Measurements from ENCODE around the gene FAM53B. TPM values are rescaled to one million over a fixed set of nuclear protein-coding genes. Genes with fewer than 3 reads are reported as not detected.

The FAM53B gene
- total RNA-seq, 2 donors from 2014 or later = 17.1 to 21.1 TPM

DNA sequence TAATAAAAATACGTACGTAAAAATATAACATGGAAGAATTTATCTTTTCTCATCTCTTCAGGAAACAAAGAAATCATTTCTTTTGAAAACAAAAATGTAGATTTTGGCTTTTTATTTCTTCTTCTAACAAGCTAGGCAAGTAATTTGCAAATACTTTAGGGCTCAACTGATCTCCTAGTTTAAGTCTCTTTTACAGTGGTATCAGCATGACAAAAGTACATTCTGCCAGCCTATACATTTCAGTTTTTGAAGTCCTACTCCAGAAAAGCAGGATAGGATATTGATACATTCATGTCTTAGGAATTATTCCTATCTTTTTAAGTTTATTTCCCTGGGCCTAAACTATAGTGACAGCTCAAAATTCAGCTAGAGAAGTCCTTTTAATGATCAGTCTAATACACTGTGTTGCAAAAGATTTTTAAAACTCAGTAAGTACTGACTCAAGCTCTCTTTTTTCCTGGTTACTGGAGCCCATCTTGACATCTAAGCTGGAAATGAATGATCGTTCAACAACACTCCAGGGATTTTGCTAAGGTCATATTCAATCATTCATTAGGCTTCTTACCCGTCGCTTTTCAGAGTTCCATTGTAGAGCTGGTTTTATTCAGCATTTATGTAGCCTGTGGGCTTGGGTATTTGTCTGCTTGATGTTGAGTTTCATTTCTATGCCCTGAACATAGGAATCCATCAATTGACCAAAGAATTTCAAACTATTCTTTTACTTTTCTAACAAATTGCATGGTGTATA lies 12.2 kb upstream of the FAM53B start:
- Histone ChIP-seq H3K27me3 (no peaks in the 10 kb centered on the region), H3K4me1 (no peaks in the 10 kb centered on the region), H3K36me3 (replicated peaks in 1 of 2; ENCODE audit: insufficient read depth in 1 of 2, low read depth in 2 of 2) (no peaks in the 10 kb centered on the region), H3K4me3 (no peak overlapping the region), H3K27ac (no peak overlapping the region), H3K9me3 (no peaks in the 10 kb centered on the region)
- no peak for TF ChIP-seq CTCF (IDR thresholded peaks at IDR 0.05)
- no peak for TF ChIP-seq POLR2A (IDR thresholded peaks at IDR 0.05)
- DNase-seq (no peak), ATAC-seq (no peak)
- intact Hi-C loops (cut with DNase I) = no loop called here
- 79 to 82% methylated on average over 5 of the region's 5 CpGs for WGBS, 2 donors

DNA sequence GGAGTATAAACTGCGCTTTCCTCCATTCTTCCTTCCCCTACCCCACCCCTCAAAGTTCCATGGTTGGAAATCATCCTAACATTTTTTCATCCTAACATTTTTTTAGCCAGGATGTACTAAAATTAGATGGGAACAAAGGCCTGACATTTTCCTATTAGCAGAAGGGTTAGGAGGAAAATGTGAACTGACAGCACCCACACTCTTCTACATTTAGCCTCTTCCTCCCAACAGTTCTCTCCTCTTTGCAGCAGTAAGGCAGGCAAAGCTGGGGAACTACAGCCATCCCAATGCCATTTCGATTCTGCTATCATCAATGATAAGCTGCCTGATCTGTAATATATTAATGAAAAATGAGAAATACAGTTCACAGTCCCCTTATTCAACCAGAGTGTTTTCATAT lies 11.4 kb upstream of the FAM53B start:
- ATAC-seq (no peak), DNase-seq (no peak)
- 58 to 65% methylated on average over 2 of the region's 2 CpGs for WGBS, 2 donors
- Histone ChIP-seq H3K4me1 (no peaks in the 10 kb centered on the region), H3K4me3 (no peak overlapping the region), H3K27me3 (no peaks in the 10 kb centered on the region), H3K9me3 (no peaks in the 10 kb centered on the region), H3K27ac (no peak overlapping the region), H3K36me3 (replicated peaks in 1 of 2; ENCODE audit: insufficient read depth in 1 of 2, low read depth in 2 of 2) (no peaks in the 10 kb centered on the region)
- no peak for TF ChIP-seq POLR2A (IDR thresholded peaks at IDR 0.05)
- TF ChIP-seq CTCF (IDR thresholded peaks at IDR 0.05) = no peak
- intact Hi-C loops (cut with DNase I) = no loop called here

DNA sequence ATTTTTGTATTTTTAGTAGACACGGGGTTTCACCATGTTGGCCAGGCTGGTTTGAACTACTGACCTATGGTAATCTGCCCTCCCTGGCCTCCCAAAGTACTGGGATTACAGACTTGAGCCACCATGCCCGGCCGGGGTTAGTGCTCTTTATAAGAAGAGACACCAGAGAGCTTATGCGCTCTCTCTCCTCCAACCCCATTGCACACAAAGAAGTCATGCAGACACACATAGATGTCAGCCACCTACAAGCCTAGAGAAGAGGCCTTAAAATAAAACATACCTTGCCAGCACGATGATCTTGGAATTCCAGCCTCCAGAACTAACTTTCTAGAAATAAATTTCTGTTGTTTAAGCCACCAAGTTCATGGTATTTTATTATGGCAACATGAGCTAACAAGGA lies 10.0 kb upstream of the FAM53B start:
- H3K36me3 ChIP-seq (replicated peaks in 1 of 2; ENCODE audit: insufficient read depth in 1 of 2, low read depth in 2 of 2) = no peaks in the 10 kb centered on the region
- DNase-seq (no peak), ATAC-seq (no peak)
- no peak for TF ChIP-seq CTCF (IDR thresholded peaks at IDR 0.05)
- TF ChIP-seq POLR2A (IDR thresholded peaks at IDR 0.05) = no peak
- no peak overlapping the region for H3K4me3 ChIP-seq
- H3K4me1 ChIP-seq = no peaks in the 10 kb centered on the region
- H3K27ac ChIP-seq = no peak overlapping the region
- intact Hi-C loops (cut with DNase I) = no loop called here
- no peaks in the 10 kb centered on the region for H3K9me3 ChIP-seq
- WGBS, 2 donors = 90 to 93% methylated on average over 5 of the region's 5 CpGs
- H3K27me3 ChIP-seq = no peaks in the 10 kb centered on the region

GRCh38 chr10:124748953-124749645 lies 4.9 kb upstream of the FAM53B start:
- H3K36me3 ChIP-seq (replicated peaks in 1 of 2; ENCODE audit: insufficient read depth in 1 of 2, low read depth in 2 of 2) = peaks cover 0 to 2% of the 10 kb centered on the region in 2 donors
- no peak overlapping the region for H3K4me3 ChIP-seq
- no peaks in the 10 kb centered on the region for H3K27me3 ChIP-seq
- 73 to 76% methylated on average over 4 of the region's 4 CpGs for WGBS, 2 donors
- no peak for TF ChIP-seq POLR2A (IDR thresholded peaks at IDR 0.05)
- TF ChIP-seq CTCF (IDR thresholded peaks at IDR 0.05) = no peak
- H3K9me3 ChIP-seq = no peaks in the 10 kb centered on the region
- ATAC-seq = no peak
- no peak overlapping the region for H3K27ac ChIP-seq
- peaks cover 9% of the 10 kb centered on the region for H3K4me1 ChIP-seq
- DNase-seq = no peak
- intact Hi-C loops (cut with DNase I) = loop anchor here (10.0 kb wide), 1 partner anchor 46 kb away; the partner anchor contains the start of gene EEF1AKMT2

Data from body of pancreas (tissue), 4 donors.